Kidney tubule cell (primary cell): ENCODE measurements around the gene ARF4.
"Not testable (repeated sequence)": the region's sequence is repeated elsewhere in the genome, so short reads cannot be mapped to it uniquely, and the experiment has no call there.

ENCODE experiments used
- DNase-seq: peaks from one replicate; pipeline ENCODE4 v3.0.0-alpha.2; 2018; ENCODE audit warnings: low spot score

Gene ARF4

DNA sequence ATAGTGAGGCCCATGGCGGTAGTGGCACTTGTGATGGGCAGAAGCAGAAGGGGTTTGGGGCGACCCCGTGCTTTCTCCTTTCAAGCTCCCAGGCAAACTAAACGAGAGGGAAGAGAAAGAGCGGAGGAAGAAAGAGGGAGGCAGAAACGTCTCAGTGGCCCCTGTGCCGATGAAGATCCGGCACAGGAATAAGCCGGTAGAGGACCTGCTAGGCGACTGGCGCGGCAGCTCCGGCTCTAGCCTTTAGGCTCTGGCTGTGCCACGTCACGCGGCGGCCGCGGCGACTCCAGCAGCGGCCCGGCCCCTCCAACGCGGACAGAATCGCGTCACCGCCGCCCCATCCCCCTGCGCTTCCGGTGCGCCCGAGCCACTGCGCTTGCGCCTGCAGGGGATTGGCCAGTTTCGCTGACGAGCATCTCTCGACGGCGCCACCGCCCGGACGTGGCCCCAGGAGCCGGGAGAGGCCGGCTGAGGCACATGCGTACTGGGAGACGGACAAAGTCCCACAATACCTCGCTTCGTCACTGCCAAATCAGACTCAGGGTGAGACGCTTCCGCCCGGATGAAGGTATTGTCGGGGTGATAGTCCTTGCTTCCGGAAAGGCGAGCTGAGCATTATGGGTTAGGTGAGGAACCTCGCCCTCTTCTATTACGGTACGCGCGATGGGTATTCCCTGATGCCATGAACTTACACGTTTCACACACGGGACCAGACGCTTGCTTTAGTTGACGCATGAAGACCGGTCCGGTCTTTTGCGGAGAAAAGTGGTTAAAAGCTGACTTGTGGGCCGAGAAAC, at the start of gene ARF4:
TSS of gene ARF4 (minus strand) at position 218 of the 797 bp plus-strand sequence. CDS start at position 14, 204 bp downstream.
- peak; percentile 100 for DNase-seq

DNA sequence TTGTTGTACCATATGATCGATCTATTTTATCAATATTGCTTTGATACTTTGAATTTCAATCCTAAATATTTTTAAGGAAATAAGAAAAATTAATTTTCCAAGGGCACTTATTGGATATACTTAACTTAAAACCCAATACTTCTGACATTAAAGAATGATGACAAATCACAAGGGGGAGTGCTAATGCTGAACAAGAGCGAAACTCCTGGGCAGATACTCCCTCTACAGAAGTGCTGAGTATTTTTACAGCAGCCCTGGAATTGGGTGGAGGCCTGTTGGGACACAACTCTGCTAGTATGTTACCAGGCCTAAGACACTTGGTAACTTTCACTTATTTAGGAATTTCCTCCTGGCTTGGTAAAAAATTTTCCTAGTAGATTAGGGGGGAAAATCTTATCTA, 49.6 kb upstream of the ARF4 start:
- no peak for DNase-seq

DNA sequence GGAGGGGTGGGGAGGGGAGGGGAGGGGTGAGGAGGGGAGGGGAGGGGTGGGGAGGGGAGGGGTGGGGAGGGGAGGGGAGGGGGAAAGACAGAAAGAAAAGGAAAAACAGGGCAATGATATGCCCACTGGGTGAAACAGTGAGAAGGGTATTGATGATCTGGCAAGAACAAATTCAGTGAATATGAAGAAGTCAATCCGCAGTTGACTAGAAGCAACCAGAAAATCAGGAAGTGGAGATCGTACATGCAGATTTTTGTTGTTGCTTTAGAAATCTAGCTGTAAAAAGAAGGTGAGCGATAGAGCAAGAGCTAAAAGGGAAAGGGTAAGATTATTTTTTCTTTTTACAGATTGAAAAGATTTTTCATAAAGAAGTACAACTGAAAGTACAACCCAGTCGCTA, 47.6 kb upstream of the ARF4 start:
- DNase-seq, result no peak

DNA sequence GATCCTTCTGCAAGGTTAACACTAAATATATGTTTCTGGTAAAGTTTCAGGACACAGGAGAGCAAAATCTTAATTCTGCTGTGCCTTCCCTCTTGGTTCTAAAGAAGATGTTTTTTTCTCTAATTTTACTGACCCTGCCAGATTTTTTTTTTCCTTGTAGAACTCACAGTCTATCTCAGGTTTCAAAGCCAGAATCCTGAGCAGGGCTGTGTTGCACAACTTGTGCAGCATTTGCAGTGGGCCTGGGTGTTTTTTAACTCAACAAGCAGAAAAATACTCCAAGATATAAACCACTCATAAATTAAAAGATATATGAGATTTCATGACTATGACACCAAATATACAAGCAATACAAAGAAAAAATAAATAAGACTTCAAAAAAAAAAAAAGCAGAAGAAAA, 40.2 kb upstream of the ARF4 start:
- DNase-seq, result no peak

DNA sequence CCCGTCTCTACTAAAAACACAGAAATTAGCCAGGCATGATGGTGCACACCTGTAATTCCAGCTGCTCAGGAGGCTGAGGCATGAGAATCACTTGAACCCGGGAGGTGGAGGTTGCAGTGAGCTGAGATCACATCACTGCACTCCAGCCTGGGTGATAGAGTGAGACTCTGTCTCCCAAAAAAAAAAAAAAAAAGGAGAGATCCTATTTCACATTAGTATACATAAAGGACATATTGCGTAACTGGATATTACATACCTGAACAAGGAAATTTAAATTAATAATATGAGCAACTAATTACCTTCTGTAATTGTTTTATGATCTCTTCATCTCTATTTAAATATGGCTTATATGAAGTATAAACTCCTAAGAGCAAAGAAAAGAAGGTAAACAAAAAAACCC, 37.1 kb upstream of the ARF4 start:
- DNase-seq, result not testable (repeated sequence)

DNA sequence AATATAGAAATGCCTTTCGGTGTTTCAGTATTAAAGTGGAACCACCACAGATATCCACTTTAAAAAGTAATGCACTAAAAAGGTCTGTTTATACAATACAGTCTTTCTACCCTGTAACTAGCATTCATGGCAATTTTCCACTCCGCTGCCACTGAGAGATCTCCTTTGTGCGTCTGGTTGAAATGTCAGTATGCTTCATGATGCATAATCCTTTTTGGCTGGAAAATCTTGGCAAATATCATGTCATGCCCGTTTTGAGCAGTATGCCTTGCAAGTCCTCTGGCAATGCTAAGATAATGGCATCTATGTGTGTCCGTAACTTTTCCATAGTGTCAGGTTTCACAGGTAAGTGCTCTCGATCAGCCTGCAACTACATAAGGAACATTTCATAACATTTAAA, 30.8 kb upstream of the ARF4 start:
- DNase-seq, result no peak

DNA sequence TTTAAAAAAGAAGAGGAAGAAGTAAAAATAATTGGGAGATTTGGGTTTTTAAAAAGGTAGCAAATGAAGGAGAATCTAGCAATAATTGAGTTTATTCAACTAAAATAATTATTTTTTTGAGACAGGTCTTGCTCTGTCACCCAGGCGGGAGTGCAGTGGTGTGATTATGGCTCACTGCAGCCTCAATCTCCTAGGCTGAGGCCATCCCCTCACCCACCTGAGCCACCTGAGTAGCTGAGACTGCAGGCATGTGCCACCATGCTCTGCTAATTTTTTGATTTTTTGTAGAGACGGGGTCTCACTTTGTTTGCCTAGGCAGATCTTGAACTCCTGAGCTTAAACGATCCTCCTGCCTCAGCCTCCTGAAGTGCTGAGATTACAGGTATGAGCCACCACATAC, 27.7 kb upstream of the ARF4 start:
- no peak for DNase-seq

DNA sequence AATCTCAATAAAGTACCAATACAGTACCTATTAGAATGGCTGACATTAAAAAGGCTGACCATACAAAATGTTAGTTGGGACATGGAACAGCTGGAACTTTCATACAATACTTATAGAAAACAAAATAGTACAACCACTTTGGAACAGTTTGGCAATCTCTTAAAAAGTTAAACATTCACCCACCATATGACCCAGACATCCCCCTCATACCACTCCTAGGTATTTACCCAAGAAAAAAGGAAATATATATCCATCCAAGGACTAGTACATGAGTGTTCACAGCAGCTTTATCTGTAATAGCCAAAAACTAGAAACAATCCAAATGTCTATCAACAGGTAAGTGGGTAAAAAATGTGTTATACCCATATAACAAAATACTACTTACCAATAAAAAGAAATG, 25.2 kb upstream of the ARF4 start:
- DNase-seq, result no peak

DNA sequence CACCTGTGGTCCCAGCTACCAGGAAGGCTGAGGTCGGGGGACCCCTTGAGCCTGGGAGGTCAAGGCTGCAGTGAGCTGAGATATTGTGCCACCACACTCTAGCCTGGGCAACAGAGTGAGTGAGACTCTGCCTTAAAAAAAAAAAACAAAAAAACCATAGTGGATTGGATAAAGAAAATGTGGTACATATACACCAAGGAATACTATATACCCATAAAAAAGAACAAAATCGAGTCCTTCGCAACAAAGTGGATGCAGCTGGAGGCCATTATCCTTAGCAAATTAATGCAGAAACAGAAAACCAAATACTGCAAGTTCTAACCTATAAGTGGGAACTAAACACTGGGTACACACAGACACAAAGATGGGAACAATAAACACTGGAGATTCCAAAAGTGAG, 20.6 kb upstream of the ARF4 start:
- no peak for DNase-seq

DNA sequence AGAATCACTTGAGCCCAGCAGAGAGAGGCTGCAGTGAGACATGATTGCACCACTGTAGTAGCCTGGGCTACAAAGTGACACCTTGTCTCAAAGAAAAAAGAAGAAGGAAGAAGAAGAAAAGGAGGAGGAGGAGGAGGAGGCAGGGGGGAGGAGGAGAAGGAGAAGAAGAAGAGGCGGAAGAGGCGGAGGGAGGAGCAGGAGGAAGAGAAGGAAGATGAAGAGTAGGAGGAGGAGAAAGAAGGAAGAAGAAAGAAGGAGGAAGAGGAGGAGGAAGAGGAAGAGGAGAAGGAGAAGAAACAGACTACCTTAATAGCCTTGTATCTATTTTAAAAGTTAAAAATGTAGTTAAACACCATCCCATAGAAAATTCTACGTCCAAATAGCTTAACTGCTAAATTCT, 19.1 kb upstream of the ARF4 start:
- DNase-seq, result no peak

DNA sequence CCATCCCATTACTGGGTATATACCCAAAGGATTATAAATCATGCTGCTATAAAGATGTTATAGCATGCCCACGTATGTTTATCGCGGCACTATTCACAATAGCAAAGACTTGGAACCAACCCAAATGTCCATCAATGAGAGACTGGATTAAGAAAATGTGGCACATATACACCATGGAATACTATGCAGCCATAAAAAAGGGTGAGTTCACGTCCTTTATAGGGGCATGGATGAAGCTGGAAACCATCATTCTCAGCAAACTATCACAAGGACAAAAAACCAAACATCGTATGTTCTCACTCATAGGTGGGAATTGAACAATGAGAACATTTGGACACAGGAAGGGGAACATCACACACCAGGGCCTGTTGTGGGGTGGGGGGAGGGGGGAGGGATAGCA, 14.7 kb upstream of the ARF4 start:
- DNase-seq, result not testable (repeated sequence)

DNA sequence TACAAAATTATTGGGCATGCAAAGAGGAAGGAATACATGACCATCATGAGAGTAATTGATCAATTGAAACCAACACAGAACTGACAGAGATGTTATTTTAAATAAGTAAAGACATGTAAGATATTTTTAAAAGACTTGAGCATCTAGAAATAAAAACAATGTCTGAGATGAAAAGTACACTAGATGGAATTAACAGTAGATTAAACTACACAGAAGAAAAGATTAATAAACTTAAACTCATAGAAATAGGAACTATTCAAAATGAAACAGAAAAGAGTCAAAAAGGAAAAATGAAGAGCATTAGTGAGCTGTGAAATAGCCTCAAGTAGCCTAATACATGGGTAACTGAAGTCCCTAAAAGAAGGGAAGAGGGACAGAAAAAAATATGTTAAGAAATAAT, 8.5 kb upstream of the ARF4 start:
- DNase-seq, result no peak

DNA sequence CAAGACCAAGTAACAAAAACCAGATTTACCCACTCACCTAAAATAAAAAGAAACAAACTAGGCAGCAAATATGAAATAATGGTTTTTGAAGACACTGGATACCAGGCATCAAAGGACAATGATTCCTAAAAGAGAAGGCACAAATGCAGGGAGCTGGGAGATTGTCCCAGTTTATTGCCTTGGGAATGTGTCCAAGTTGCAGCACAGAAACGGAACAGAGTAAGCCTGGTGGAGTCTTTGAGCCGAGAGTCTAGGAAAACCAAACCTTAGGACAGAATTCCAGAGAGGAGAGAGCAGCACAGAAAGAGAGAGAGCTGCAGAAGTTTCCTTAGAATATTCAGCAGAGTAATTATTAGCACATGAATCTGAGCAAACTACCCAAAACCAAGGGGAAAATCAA, 7.8 kb upstream of the ARF4 start:
- DNase-seq, result no peak

DNA sequence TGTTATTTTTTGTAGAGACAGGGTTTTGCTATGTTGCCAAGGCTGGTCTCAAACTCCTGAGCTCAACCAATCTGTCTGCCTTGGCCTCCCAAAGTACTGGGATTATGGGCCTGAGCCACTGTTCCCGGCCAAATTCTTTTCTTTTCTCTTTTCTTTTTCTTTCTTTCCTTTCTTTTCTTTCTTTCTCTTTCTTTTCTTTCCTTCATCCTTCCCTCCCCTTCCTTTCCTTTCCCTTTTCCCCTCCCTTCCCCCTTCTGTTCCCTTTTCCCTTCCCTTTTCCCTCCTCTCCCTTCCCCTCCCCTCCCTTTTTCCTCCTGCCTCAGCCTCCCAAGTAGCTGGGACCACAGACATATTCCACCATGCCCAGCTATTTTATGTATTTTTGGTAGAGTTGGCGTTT, 3.1 kb upstream of the ARF4 start:
- DNase-seq, result no peak

DNA sequence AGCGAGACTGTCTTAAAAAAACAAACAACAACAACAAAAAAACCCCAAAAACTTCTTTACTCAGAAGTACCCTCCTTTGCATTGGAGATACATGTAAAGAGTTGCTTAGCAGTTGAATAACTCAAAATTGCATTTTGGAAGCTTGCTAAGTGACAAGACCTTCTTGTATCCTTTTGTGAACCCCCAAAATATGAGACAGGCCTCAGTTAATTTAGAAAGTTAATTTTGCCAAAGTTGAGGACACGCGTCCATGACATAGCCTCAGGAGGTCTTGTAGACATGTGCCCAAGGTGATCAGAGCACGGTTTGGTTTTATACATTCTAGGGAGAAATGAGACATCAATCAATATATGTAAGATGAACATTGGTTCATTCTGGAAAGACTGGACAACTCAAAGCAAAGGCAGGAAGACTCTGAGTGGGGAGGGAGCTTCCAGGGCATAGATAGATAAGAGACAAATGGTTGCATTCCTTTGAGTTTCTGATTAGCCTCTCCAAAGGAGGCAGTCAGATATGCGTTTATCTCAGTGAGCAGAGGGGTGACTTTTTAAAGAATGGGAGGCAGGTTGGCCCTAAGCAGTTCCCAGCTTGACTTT, 1.7 kb upstream of the ARF4 start:
- DNase-seq, result no peak

DNA sequence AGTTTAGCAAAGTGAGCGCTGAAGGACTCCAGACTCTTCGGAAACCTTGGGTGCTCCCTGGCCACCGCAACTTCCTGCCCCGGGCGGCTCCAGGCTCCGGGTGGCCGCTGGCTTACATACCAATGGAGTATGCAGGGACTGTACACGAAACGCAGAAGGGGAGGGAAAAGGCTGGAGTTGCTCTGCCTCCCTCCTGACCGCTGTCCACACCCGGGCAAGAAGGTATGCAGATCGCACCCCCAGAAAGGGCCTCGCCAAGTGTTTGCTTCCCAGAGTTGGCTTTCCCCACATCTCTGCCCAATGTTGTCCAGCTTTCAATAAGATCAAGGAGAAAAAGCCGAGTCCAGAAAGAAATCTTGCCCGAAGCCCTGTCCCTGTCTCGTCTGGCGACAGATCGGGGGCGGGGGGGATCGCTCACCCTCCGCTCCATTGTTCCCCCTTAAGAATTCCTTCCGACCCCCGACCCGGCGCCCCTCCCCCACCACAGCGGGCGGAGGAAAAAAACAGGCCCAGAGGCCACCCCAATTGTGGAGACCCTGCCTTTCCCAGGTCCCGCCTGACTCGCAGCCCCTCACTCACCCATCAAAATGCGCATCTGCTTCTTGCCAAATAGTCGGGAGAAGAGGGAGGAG, 533 bp downstream of the ARF4 start:
- peak; percentile 95 for DNase-seq

DNA sequence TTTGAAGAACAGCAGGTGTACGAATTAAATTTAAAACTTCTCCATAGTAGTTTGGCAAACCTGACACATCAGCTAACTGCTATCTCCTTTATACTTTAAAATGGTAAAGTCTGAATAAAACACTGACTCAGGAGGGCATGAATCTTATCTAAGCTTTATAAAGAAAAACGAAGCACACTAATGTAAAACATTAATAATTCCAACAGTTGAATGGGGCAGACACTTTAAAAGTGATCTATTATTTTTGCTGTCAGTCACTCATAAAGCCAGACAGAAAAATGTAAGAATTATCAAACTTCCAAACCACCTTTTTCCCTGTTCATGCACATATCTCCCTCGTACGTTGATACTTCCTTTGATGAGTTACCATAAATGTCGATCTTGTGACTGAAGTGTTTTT, 2.6 kb downstream of the ARF4 start:
- DNase-seq, result no peak

DNA sequence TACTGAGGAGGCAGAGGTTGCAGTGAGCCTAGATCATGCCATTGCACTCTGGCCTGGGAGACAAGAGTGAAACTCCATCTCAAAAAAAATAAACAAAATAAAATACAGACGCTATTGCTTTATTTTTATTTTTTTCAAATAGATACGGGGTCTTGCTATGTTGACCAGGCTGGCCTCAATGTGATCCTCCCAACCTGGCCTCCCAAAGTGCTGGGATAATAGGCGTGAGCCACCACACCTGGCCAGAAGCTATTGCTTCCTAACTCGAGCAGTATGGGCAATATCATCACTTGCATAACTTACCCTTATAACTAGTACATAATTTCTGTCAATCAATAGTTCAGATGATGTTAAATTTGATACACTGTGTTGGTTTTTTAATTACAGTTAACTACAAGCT, 3.0 kb downstream of the ARF4 start:
- no peak for DNase-seq

DNA sequence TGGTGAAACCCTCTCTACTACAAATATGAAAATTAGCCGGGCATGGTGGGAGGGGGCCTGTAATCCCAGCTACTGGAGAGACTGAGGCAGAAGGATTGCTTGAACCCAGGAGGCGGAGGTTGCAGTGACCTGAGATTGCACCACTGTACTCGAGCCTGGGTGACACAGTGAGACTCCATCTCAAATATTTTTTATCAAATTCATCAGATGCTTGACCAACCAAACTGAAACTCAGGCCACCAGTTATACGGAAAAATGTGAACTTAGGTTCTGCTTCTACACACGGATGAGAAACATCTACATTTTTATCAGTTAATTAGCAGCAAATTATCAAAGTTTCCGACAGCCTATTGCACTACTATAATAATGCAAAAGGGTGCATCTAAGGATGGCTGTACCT, 4.8 kb downstream of the ARF4 start:
- no peak for DNase-seq

DNA sequence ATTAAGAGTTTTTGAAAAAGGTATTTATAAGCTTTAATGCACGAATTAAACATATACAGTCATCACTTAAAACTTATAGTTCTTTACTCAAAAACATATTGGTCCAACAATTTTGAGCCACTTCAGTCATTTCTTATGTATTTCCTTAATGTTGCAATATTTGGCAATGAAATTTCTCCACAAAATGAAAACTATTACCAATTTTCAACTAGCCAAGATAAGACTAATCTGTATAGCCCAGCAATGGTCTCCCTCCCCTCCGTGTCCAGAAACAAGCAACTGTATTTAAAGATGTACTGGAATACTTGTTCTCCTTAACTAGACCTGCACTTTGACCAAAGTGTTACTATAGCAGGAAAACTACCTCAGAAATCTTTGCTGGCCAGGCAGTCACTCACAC, 9.2 kb downstream of the ARF4 start:
- DNase-seq, result no peak

DNA sequence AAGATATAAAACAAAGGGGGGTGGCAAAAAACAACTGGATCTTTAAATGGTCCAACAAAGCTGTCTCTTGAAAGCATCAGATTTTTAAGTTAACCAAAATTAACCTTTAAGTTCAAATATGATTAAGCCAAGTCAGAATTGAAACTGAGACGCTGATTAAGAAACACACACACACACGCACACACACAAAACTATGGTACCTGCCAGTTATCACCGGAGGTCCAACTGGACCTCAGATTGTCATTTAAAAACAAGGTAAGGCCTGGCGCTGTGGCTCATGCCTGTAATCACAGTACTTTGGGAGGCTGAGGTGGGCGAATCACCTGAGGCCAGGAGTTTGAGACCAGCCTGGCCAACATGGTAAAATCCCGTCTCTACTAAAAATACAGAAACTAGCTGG, 10.4 kb downstream of the ARF4 start:
- DNase-seq, result no peak

DNA sequence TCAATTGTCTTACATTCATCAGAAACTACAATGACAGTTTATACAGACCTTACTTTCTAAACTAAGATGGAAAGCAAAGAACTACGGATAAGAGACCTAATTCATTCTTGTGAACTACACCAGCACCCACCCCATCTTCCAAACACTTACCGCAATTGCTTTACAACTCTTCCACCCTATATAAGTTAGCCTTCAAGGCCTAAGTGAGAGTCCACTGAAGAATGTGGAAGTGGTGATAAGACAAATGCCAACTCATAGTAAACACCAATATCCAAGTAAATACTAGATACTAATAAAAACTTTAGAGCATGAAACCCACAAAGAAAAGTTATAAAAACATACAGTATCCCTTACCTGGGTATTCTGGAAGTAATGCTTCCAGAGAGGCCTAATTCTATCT, 13.6 kb downstream of the ARF4 start:
- no peak for DNase-seq

DNA sequence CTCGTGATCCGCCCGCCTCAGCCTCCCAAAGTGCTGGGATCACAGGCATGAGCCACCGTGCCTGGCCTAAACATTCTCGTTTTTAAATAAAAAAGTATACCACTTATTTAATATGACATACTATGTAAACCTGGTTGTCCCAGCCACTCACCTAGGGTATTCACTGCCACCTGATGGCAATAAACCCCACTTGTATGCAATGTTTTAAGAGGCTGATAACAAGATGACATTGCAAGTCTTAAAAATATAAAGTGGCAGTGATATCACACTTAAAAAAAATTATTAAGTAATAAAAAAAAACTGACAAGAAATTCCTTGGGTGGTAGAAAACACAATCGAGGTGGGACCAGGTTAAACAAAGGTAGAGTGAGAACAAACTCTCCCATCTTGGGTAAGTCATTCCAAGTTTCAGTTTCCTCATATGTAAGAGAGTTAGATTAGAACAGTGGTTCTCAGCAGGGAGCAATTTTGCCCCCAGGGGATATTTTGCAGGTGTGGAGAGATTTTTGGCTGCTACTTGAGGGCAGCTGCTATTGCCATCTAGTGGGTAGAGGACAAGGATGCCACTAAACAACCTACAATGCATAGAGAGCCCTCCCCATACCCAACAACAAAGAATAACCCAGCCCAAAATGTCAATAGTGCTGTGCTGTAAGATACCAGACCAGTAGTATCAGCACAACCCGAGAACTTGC, 14.5 kb downstream of the ARF4 start:
- peak; percentile 32 for DNase-seq
